ENCODE data around the gene DCST2. TPM values are rescaled to one million over a fixed set of nuclear protein-coding genes. Genes with fewer than 3 reads are reported as not detected.
"Not testable (repeated sequence)": the region's sequence is repeated elsewhere in the genome, so short reads cannot be mapped to it uniquely, and the experiment has no call there.

Gene DCST2
- total RNA-seq, 1 donor from 2014 or later: under 0.01 TPM

DNA sequence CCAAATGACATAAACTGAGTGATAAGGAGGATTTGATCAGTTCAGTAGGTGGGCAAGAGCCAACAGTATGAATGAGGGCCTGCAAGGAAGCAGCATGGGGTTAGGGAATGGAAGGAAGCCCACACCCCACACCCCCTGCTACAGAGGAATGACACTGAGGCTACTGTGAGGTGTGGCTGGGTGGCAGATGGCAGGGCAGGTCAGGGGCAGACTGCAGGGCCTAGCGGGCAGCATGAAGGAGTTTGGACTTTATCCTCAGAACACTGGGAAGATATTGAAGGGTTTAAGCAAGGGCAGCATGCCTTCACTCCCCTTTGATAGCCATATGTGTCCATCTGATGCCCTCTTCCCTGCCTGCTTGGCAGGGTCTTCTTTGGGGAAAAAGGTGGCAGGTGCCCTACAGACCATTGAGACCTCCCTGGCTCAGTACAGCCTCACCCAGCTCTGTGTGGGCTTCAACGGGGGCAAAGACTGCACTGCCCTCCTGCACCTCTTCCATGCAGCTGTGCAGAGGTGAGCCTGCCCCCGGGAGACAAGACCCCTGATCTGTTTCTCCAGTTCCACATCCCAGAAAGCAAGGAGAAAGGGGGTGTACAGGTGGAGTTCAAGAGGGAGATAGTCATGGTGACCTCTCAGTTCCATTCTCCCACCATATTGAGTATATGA lies 44.3 kb downstream of the DCST2 start:
- Histone ChIP-seq H3K36me3 (ENCODE audit: control insufficient read depth, insufficient read depth, low read length) (peaks cover 22% of the 10 kb centered on the region), H3K4me3 (ENCODE audit: low read depth, low read length) (no peak overlapping the region), H3K27me3 (ENCODE audit: control insufficient read depth, insufficient read depth, low read length) (no peaks in the 10 kb centered on the region)
- TF ChIP-seq CTCF (IDR thresholded peaks at IDR 0.05; ENCODE audit: insufficient read depth, low read length, severe bottlenecking): no peak
- DNase-seq (ENCODE audit: low read depth) (no peak), FAIRE-seq (no peak)

GRCh38 chr1:154988058-154988954 lies 45.3 kb downstream of the DCST2 start:
- no peak for TF ChIP-seq CTCF (IDR thresholded peaks at IDR 0.05; ENCODE audit: insufficient read depth, low read length, severe bottlenecking)
- FAIRE-seq (no peak), DNase-seq (ENCODE audit: low read depth) (no peak)
- Histone ChIP-seq H3K27me3 (ENCODE audit: control insufficient read depth, insufficient read depth, low read length) (no peaks in the 10 kb centered on the region), H3K4me3 (ENCODE audit: low read depth, low read length) (no peak overlapping the region), H3K36me3 (ENCODE audit: control insufficient read depth, insufficient read depth, low read length) (peaks cover 22% of the 10 kb centered on the region)

GRCh38 chr1:154987326-154987725 lies 46.3 kb downstream of the DCST2 start:
- Histone ChIP-seq H3K36me3 (ENCODE audit: control insufficient read depth, insufficient read depth, low read length) (peaks cover 22% of the 10 kb centered on the region), H3K4me3 (ENCODE audit: low read depth, low read length) (no peak overlapping the region), H3K27me3 (ENCODE audit: control insufficient read depth, insufficient read depth, low read length) (no peaks in the 10 kb centered on the region)
- FAIRE-seq (no peak), DNase-seq (ENCODE audit: low read depth) (no peak)
- TF ChIP-seq CTCF (IDR thresholded peaks at IDR 0.05; ENCODE audit: insufficient read depth, low read length, severe bottlenecking): no peak

- H3K27me3 ChIP-seq (ENCODE audit: control insufficient read depth, insufficient read depth, low read length); DNase-seq (ENCODE audit: low read depth); FAIRE-seq; H3K4me3 ChIP-seq (ENCODE audit: low read depth, low read length): not testable (repeated sequence)
- peaks cover 22% of the 10 kb centered on the region for H3K36me3 ChIP-seq (ENCODE audit: control insufficient read depth, insufficient read depth, low read length)
Observed at GRCh38 chr1:154986736-154987135, 46.8 kb downstream of the DCST2 start.

DNA sequence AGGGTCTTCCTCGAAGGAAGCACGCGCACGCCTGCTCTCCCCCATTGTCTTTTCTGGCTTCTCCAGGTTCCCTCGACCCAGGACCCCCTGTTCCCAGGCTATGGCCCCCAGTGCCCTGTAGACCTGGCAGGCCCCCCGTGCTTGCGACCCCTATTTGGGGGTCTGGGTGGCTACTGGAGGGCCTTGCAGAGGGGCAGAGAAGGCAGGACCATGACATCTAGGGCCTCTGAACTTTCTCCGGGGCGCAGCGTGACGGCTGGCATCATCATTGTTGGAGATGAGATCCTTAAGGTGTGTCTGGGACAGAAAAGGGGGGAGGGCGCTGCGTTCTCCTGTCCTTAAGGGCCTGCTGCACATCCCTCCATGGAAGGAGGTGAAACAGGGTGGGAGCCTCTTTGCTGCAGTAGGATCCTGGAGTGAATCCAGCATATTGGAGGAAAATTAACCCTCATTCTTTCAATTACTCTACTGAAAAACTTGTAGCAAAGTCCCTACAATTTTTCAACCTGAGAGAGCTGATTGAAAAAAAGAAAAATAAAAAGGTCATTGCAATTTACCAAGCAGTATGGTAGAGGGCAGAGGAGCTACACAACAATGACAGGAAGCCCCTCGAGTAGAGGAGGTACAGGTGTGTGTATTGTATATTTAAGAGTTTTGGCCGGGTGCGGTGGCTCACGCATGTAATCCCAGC lies 49.7 kb downstream of the DCST2 start:
- peak overlapping the region; percentile 66 for H3K4me3 ChIP-seq (ENCODE audit: low read depth, low read length)
- H3K36me3 ChIP-seq (ENCODE audit: control insufficient read depth, insufficient read depth, low read length): peaks cover 13% of the 10 kb centered on the region
- TF ChIP-seq CTCF (IDR thresholded peaks at IDR 0.05; ENCODE audit: insufficient read depth, low read length, severe bottlenecking): no peak
- DNase-seq (ENCODE audit: low read depth): no peak
- FAIRE-seq: no peak
- no peaks in the 10 kb centered on the region for H3K27me3 ChIP-seq (ENCODE audit: control insufficient read depth, insufficient read depth, low read length)

Measured in bronchial epithelial cell (primary cell).